ENCODE data around the gene RAD51D. TPM values are rescaled to one million over a fixed set of nuclear protein-coding genes. Genes with fewer than 3 reads are reported as not detected.
"Not testable (repeated sequence)": the region's sequence is repeated elsewhere in the genome, so short reads cannot be mapped to it uniquely, and the experiment has no call there.

Gene RAD51D
- total RNA-seq, 4 donors from 2014 or later, result 7.8 to 15.6 (median 12.5) TPM

DNA sequence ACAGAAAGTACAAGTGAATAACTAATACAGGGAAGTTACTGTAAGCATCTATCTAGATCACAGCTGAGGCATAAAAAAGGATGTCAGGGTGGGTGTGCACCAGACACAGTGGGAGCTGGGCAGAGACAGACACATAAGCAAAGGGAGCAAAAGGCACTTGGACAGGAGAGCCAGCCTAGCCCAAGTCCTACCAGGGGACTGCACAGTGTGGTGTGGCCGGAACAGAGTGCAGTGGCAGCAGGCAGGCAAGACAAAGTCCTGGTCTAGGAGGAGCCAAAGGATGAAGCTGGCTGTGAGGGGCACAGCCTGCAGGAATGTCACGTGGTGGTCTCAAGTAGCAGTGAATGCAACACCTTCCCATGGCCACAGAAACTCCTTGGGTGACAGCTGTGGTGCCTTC, 21.9 kb downstream of the RAD51D start:
- no peak overlapping the region for H3K27ac ChIP-seq
- 85 to 90% methylated on average over 2 of the region's 2 CpGs for WGBS, 2 donors
- TF ChIP-seq, protein P1, sequence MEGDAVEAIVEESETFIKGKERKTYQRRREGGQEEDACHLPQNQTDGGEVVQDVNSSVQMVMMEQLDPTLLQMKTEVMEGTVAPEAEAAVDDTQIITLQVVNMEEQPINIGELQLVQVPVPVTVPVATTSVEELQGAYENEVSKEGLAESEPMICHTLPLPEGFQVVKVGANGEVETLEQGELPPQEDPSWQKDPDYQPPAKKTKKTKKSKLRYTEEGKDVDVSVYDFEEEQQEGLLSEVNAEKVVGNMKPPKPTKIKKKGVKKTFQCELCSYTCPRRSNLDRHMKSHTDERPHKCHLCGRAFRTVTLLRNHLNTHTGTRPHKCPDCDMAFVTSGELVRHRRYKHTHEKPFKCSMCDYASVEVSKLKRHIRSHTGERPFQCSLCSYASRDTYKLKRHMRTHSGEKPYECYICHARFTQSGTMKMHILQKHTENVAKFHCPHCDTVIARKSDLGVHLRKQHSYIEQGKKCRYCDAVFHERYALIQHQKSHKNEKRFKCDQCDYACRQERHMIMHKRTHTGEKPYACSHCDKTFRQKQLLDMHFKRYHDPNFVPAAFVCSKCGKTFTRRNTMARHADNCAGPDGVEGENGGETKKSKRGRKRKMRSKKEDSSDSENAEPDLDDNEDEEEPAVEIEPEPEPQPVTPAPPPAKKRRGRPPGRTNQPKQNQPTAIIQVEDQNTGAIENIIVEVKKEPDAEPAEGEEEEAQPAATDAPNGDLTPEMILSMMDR (IDR thresholded peaks at IDR 0.05), result no peak
- TF ChIP-seq POLR2A (IDR thresholded peaks at IDR 0.05), result no peak
- H3K36me3 ChIP-seq, result peaks cover 13 to 18% of the 10 kb centered on the region in 2 donors
- intact Hi-C loops (cut with DNase I), result no loop called here
- H3K9me3 ChIP-seq, result no peaks in the 10 kb centered on the region
- H3K27me3 ChIP-seq, result no peaks in the 10 kb centered on the region
- H3K4me3 ChIP-seq (replicated peaks in 1 of 3), result no peak overlapping the region
- no peaks in the 10 kb centered on the region for H3K4me1 ChIP-seq
- no peak for DNase-seq

DNA sequence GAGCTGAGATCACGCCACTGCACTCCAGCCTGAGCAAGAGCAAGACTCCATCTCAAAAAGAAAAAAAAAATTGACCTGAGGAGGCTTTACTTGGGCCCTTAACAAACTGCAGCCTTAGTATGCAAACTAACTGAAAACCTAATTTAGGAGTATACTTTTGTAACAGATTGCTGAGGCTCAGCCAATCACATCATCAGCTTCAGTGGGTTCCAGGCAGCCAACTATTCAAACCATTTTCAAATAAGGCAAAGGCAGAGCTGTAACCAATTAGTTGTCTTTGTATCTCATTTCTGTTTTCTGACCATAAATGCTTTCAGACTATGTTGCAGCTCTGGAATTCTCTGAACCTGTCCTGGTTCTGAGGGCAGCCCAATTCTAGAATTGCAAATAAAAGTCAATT, 23.9 kb downstream of the RAD51D start:
- DNase-seq, result no peak
- no peaks in the 10 kb centered on the region for H3K4me1 ChIP-seq
- H3K36me3 ChIP-seq, result peaks cover 11 to 15% of the 10 kb centered on the region in 2 donors
- no peaks in the 10 kb centered on the region for H3K9me3 ChIP-seq
- no peaks in the 10 kb centered on the region for H3K27me3 ChIP-seq
- WGBS, 2 donors, result 100% methylated on average over 1 of the region's 1 CpG
- intact Hi-C loops (cut with DNase I), result no loop called here
- no peak overlapping the region for H3K4me3 ChIP-seq (replicated peaks in 1 of 3)
- TF ChIP-seq POLR2A (IDR thresholded peaks at IDR 0.05), result no peak
- no peak overlapping the region for H3K27ac ChIP-seq

DNA sequence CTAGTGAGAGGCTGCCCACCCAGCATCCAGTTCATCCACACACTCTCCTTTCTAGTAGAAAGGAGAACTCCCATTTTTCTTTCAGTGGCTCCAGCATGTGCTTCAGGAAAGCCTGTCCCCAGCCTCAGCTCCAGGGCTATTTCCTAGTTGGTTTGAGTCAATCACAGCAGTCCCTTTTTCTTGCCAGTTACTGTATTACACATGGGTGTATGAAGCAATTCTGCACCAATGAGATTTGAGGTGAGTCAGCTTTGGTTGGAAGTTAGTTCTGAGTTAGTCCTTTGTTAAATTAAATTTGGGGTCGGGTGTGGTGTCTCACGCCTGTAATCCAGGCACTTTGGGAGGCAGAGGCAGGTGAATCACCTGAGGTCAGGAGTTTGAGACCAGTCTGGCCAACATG, 24.8 kb downstream of the RAD51D start:
- H3K36me3 ChIP-seq, result peaks cover 2 to 7% of the 10 kb centered on the region in 2 donors
- TF ChIP-seq POLR2A (IDR thresholded peaks at IDR 0.05), result no peak
- TF ChIP-seq, protein P1 (IDR thresholded peaks at IDR 0.05), result no peak
- WGBS, 2 donors, result 86 to 100% methylated on average over 2 of the region's 2 CpGs
- H3K4me3 ChIP-seq (replicated peaks in 1 of 3), result no peak overlapping the region
- H3K27ac ChIP-seq, result no peak overlapping the region
- no peak for DNase-seq
- peaks cover 0 to under 1% of the 10 kb centered on the region in 2 donors for H3K4me1 ChIP-seq
- intact Hi-C loops (cut with DNase I), result loop anchor here (5.0 kb wide), 1 partner anchor 98 kb away; no protein-coding TSS in a partner anchor
- no peaks in the 10 kb centered on the region for H3K9me3 ChIP-seq
- no peaks in the 10 kb centered on the region for H3K27me3 ChIP-seq

DNA sequence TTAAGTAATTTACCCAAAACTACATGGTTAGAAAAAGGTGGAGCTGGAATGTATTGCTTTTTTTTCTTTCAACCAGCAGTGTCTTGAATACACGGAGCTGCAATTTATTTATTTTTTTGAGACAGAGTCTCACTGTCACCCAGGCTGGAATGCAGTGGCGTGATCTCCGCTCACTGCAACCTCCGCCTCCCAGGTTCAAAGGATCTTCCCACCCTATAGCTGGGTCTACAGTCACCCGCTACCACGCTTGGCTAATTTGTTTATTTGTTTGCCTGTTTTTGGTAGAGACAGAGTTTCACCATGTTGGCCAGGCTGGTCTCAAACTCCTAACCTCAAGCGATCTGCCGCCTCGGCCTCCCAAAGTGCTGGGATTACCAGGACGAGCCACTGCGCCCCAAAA, 29.0 kb downstream of the RAD51D start:
- not testable (repeated sequence) for H3K27ac ChIP-seq; DNase-seq; H3K9me3 ChIP-seq; H3K27me3 ChIP-seq; H3K4me3 ChIP-seq (replicated peaks in 1 of 3); H3K36me3 ChIP-seq
- 93 to 94% methylated on average over 11 of the region's 11 CpGs for WGBS, 2 donors
- H3K4me1 ChIP-seq, result peaks cover 8 to 20% of the 10 kb centered on the region in 2 donors
- intact Hi-C loops (cut with DNase I), result loop anchor here (5.0 kb wide), 1 partner anchor 93 kb away; no protein-coding TSS in a partner anchor

DNA sequence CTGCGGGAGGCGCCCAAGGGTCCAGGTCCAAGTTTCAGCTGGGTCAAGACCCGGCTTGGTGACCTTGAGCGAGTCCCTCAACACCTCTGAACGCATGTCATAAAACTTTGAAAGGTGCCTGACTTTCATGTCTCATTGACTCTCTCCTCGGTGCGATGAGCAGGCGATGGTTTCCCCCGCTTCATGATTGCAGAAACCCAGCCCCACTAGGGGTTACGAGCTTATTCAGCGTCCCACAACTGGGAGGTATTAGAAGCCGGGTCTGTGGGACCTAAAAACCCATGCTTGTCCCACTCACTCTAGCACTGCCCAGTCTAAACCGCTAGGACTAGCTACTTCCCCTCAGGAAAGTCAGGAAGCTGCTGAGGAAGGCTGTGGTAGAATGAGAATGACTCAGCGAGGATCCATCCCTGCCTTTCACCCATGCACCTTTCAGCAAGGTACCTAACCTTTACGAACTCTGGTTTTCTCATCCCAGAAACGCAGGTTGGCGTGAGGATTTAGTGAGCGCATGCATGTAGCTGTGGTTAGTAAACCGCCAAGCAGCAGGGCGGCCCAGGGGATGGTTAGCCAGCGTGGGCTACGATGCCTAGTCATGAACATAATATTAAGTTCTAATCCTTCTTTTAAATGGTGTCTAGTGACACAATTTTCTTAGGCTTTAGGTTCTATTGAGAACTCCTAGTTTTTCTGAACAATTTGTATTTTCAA, 29.9 kb downstream of the RAD51D start:
- intact Hi-C loops (cut with DNase I), result loop anchor here (5.0 kb wide), 1 partner anchor 92 kb away; no protein-coding TSS in a partner anchor
- Histone ChIP-seq H3K9me3 (no peaks in the 10 kb centered on the region), H3K4me1 (peaks cover 17 to 20% of the 10 kb centered on the region in 2 donors), H3K36me3 (no peaks in the 10 kb centered on the region), H3K27ac (peak overlapping the region; percentile 73 to 94 (median 82)), H3K4me3 (replicated peaks in 1 of 3) (peak overlapping the region in 1 of 3 donors; percentile 80), H3K27me3 (no peaks in the 10 kb centered on the region)
- DNase-seq, result peak; percentile 8 to 15
- TF ChIP-seq POLR2A (IDR thresholded peaks at IDR 0.05), result no peak
- TF ChIP-seq, protein P1 (IDR thresholded peaks at IDR 0.05), result peak in 2 of 6 experiments; percentile 23 to 46
- WGBS, 2 donors, result 48 to 69% methylated on average over 13 to 22 of the region's 22 CpGs

DNA sequence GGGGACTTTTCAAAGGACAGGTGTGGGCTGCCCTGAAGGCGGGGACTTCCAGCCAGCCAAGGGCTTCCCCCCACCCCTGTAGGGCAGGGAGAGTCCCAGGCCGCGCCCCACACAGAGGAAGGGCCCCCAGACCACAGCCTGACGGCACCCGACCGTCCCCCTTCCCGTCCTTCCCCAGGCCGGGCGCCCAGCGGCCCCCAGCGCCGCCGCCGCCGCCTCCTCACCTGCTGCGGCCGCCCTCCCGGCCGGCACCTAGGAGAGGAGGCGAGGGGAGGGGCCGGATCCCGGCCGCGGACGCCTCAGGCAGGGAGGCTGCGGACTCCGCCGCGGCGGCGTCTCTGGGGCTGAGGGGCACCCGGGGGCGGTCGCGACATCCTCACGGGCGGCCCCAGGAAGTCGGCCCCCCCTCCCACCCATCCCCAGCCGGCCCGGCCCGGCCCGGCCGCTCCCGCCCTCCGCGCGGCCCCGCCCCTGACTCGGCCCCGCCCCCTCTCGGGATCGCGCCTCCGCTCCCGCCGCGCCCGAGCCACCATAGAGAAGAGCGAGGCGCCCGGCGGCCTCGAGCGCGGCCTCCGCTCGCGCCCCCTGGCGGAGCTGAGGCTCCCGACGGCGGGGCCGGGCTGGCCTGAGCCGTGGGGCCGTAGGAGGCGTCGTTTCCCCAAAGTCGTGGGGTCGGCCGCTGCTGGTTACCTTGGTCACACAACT, 30.6 kb downstream of the RAD51D start:
- peak; percentile 87 to 89 for DNase-seq
- H3K9me3 ChIP-seq, result no peaks in the 10 kb centered on the region
- TF ChIP-seq POLR2A (IDR thresholded peaks at IDR 0.05), result peak; percentile 72 to 90
- TF ChIP-seq, protein P1 (IDR thresholded peaks at IDR 0.05), result peak in 5 of 6 experiments; percentile 75 to 95 (median 85)
- 0% methylated on average over 1 to 14 of the region's 80 CpGs for WGBS, 2 donors
- no peaks in the 10 kb centered on the region for H3K27me3 ChIP-seq
- H3K36me3 ChIP-seq, result no peaks in the 10 kb centered on the region
- peak overlapping the region; percentile 70 to 88 (median 80) for H3K4me3 ChIP-seq (replicated peaks in 1 of 3)
- intact Hi-C loops (cut with DNase I), result no loop called here
- peak overlapping the region; percentile 93 to 97 (median 94) for H3K27ac ChIP-seq
- peaks cover 20 to 21% of the 10 kb centered on the region in 2 donors for H3K4me1 ChIP-seq
